Measurements from ENCODE around the gene RCAN3.

- TF ChIP-seq CTCF (conservative IDR thresholded peaks at IDR 0.05 in 1 of 2, IDR thresholded peaks at IDR 0.05 in 1 of 2; ENCODE audit: extremely low read depth in 1 of 2, insufficient read depth in 1 of 2, low read depth in 1 of 2, low read length in 2 of 2) = no peak
- TF ChIP-seq EZH2 (IDR thresholded peaks at IDR 0.05; ENCODE audit: borderline replicate concordance, low read length) = no peak
Measured at GRCh38 chr1:24477309-24477708, 25.3 kb upstream of the RCAN3 start.
